ENCODE data around the gene CD300C.
"Not testable (repeated sequence)": the region's sequence is repeated elsewhere in the genome, so short reads cannot be mapped to it uniquely, and the experiment has no call there.

The CD300C gene

GRCh38 chr17:74531231-74531761, 14.6 kb downstream of the CD300C start, which contains the start of gene CD300LB:
CD300LB (minus strand) TSS chr17:74531475; CDS start chr17:74531350, 125 bp downstream.
- DNase-seq (ENCODE audit: low read depth): no peak

GRCh38 chr17:74530831-74531150, 15.1 kb downstream of the CD300C start:
- no peak for DNase-seq (ENCODE audit: low read depth)

- DNase-seq (ENCODE audit: low read depth): no peak
These were observed 16.7 kb downstream of the CD300C start for GRCh38 chr17:74529243-74529642.

GRCh38 chr17:74528491-74529199, 17.3 kb downstream of the CD300C start:
- no peak for DNase-seq (ENCODE audit: low read depth)

GRCh38 chr17:74527756-74528155, 18.2 kb downstream of the CD300C start:
- DNase-seq (ENCODE audit: low read depth): no peak

- no peak for DNase-seq (ENCODE audit: low read depth)
These were observed 18.8 kb downstream of the CD300C start for GRCh38 chr17:74527081-74527480.

GRCh38 chr17:74526681-74527080, 19.2 kb downstream of the CD300C start:
- no peak for DNase-seq (ENCODE audit: low read depth)

GRCh38 chr17:74525781-74526288, 20.1 kb downstream of the CD300C start:
- DNase-seq (ENCODE audit: low read depth): no peak

GRCh38 chr17:74525465-74525725, 20.5 kb downstream of the CD300C start:
- DNase-seq (ENCODE audit: low read depth): no peak

- DNase-seq (ENCODE audit: low read depth): no peak
These were observed 21.1 kb downstream of the CD300C start for GRCh38 chr17:74524653-74525464.

GRCh38 chr17:74523308-74523707, 22.6 kb downstream of the CD300C start:
- no peak for DNase-seq (ENCODE audit: low read depth)

- no peak for DNase-seq (ENCODE audit: low read depth)
These were observed 23.4 kb downstream of the CD300C start for GRCh38 chr17:74522381-74523105.

GRCh38 chr17:74521701-74522201, 24.2 kb downstream of the CD300C start:
- DNase-seq (ENCODE audit: low read depth): no peak

- DNase-seq (ENCODE audit: low read depth): no peak
These were observed 25.0 kb downstream of the CD300C start for GRCh38 chr17:74520790-74521480.

GRCh38 chr17:74520016-74520434, 25.9 kb downstream of the CD300C start:
- no peak for DNase-seq (ENCODE audit: low read depth)

- not testable (repeated sequence) for DNase-seq (ENCODE audit: low read depth)
These were observed 27.4 kb downstream of the CD300C start for GRCh38 chr17:74518413-74518981.

GRCh38 chr17:74516561-74517328, 29.2 kb downstream of the CD300C start:
- no peak for DNase-seq (ENCODE audit: low read depth)

GRCh38 chr17:74515941-74516340, 30.0 kb downstream of the CD300C start:
- no peak for DNase-seq (ENCODE audit: low read depth)

- DNase-seq (ENCODE audit: low read depth): no peak
These were observed 31.1 kb downstream of the CD300C start for GRCh38 chr17:74514632-74515334.
